GM21423 (cell line): ENCODE measurements around the gene MSMB.
"Not testable (repeated sequence)": the region's sequence is repeated elsewhere in the genome, so short reads cannot be mapped to it uniquely, and the experiment has no call there.

Source experiments
- ATAC-seq: cut with Tn5 transposase; IDR thresholded peaks from one replicate; pipeline ENCODE4 v1.9.1; 2021; ENCODE audit warnings: mild to moderate bottlenecking, moderate library complexity; ENCODE audit not compliant: unreplicated experiment

MSMB gene

GRCh38 chr10:46014683-46015405 is 31.2 kb downstream of the MSMB start:
- no peak for ATAC-seq

GRCh38 chr10:46014206-46014605 is 31.9 kb downstream of the MSMB start:
- no peak for ATAC-seq

DNA sequence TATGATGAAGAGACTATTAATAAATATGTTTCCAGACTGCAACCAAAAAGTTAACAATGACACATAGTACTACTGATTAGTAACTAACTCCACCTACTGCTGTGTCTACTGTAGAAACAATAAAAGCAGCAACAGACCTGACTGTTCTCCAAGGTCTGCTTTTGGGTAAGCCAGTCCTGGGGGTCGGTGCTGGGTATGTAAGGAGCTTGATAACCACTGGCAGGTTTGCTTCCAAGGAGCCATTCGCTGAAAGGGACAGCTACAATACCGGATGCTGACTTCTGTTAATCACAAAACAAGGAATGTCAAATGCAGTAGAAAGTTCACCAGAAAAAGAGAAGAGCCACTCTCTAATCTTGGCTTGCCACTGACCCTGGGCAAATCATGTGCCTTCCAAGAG is 33.3 kb downstream of the MSMB start:
- ATAC-seq = no peak

GRCh38 chr10:46006219-46006618 is 39.9 kb downstream of the MSMB start:
- ATAC-seq = no peak

DNA sequence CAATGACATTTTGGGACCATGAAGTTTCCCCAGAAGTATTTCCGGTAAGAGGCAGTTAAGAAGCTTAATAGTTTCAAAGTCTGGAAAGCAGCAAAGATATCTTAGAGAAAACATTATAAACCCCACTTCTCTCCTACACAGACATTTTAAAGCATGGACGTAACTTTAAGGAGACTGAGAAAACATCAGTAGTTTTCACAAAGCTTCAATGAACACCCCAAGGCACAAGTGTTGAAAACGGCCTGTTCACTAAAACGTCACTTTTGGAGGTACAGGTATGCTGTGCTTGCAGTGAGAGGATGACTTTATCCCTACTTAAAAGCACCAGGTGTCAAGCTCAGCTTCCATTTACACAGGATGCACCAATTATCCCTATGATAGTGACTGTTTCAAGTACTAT is 40.7 kb downstream of the MSMB start:
- ATAC-seq = no peak

GRCh38 chr10:46004963-46005362 is 41.1 kb downstream of the MSMB start:
- ATAC-seq = no peak

DNA sequence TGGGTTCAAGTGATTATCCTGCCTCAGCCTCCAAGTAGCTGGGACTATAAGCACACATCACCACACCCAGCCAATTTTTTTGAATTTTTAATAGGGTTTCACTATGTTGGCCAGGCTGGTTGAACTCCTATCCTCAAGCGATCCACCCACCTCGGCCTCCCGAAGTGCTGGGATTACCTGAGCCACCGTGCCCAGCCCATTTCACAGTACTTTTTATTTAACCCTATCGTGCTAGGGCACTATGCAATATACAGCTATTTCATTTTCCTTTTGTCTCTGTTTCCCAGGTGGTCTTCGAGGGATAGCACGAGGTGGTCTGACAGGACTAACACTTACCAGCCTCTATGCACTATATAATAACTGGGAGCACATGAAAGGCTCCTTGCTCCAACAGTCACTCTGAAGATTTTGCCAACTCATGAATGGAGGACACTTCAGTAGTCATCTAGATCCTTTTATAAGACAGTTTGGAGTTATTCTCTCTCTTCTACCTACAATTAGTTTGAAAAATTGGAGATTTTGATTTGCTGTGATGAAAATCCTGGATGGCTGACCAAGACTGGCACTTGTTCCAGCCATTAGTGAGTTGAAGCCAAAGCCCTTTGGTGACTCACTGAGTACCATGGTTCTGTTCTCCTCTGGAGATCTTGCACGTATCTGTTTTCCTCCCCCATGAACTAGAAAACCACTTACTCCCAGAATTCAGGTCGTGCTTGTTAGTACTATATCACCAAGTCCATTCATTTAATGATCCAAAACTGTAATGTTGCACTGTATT is 43.0 kb downstream of the MSMB start:
- ATAC-seq = no peak

GRCh38 chr10:46002189-46002687 is 43.8 kb downstream of the MSMB start:
- not testable (repeated sequence) for ATAC-seq

DNA sequence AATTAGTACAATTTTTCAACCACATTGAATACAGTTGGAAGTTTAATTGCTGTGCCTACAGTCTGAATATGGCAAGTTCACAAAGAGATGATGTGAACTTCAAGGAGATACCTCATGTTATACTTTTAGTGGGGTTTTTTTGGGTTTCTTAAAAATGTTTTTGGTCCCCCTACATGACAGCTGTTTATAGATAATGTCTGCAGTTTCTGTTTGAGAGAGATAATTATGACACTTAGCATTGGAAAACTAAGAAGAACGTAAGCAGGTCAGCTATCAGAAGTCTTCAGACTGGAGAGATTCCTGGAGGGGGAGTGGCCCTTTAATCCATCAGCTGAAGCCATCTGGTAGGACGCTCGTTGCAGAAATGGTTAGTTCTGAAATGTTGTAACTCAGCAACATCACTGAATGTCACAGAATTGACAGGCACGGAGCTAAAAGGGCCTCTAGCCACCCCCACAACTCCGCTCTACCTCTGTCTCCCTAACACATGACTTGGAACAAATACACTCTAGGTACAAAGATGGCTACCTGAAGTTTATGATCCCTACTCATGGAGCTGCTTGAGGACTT is 44.8 kb downstream of the MSMB start:
- no peak for ATAC-seq

- ATAC-seq = no peak
Observed at GRCh38 chr10:46000538-46000937, 45.5 kb downstream of the MSMB start.

GRCh38 chr10:45999955-46000354 is 46.1 kb downstream of the MSMB start:
- ATAC-seq = not testable (repeated sequence)

GRCh38 chr10:45997994-45998763 is 47.9 kb downstream of the MSMB start:
- no peak for ATAC-seq

GRCh38 chr10:45997557-45997956 is 48.5 kb downstream of the MSMB start:
- no peak for ATAC-seq

- ATAC-seq = not testable (repeated sequence)
Observed at GRCh38 chr10:45985590-45985989, 60.5 kb downstream of the MSMB start.

DNA sequence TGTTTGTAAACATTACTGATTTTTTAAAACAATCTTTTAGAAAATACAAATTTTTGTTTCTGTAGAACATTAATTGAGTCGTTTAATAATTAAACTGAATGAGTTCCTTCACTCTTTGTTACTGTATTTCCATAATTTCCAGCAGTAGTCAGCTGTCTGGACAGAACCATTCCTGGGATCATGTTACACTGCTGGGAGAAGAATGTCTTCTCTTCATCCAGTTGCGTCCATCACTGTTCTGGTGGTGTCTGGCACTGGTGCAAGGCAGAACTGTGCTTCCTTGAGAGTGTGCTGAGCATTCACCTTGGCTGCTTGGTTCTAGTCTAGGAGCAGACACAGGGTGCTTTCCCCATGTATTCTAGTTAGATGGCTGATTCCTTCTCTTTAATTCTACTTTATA is 61.6 kb downstream of the MSMB start:
- ATAC-seq = not testable (repeated sequence)

- peak; percentile 68 for ATAC-seq
Observed at GRCh38 chr10:45983538-45984186, 62.4 kb downstream of the MSMB start.
